Activated CD4-positive, alpha-beta T cell treated with anti-CD3 and anti-CD28 coated beads, Interleukin-2, Interleukin-6, amounts not matched to agents 100 ng/mL and 50 ng/mL, durations not matched to agents 16 hours and 8 hours (primary cell): ENCODE data around the gene SLC45A2.
"Not testable (repeated sequence)": the region's sequence is repeated elsewhere in the genome, so short reads cannot be mapped to it uniquely, and the experiment has no call there.

Source experiments
- DNase-seq: peaks from one replicate; pipeline ENCODE4 v3.0.0-alpha.2; 2020

SLC45A2 gene

GRCh38 chr5:33964132-33964700 lies 20.3 kb downstream of the SLC45A2 start:
- DNase-seq, result peak; percentile 3

GRCh38 chr5:33958176-33958575 lies 26.3 kb downstream of the SLC45A2 start:
- DNase-seq, result no peak

- no peak for DNase-seq
Observed at GRCh38 chr5:33957577-33958150, 26.8 kb downstream of the SLC45A2 start.

- DNase-seq, result not testable (repeated sequence)
Observed at GRCh38 chr5:33952175-33952574, 32.3 kb downstream of the SLC45A2 start.

GRCh38 chr5:33944543-33945132 lies 39.9 kb downstream of the SLC45A2 start:
- DNase-seq, result no peak

- no peak for DNase-seq
Observed at GRCh38 chr5:33941090-33941489, 43.4 kb downstream of the SLC45A2 start.

GRCh38 chr5:33939556-33940262 lies 44.8 kb downstream of the SLC45A2 start:
- DNase-seq, result no peak

GRCh38 chr5:33938881-33939280 lies 45.6 kb downstream of the SLC45A2 start:
- DNase-seq, result no peak

GRCh38 chr5:33938507-33938796 lies 46.0 kb downstream of the SLC45A2 start:
- no peak for DNase-seq

GRCh38 chr5:33937707-33938506 lies 46.6 kb downstream of the SLC45A2 start:
- no peak for DNase-seq

- no peak for DNase-seq
Observed at GRCh38 chr5:33937017-33937706, 47.3 kb downstream of the SLC45A2 start.

GRCh38 chr5:33936381-33937016 lies 48.0 kb downstream of the SLC45A2 start, which contains the start of gene RXFP3:
Gene RXFP3 (plus strand): TSS chr5:33936386. CDS start chr5:33936741, 355 bp downstream.
- no peak for DNase-seq

GRCh38 chr5:33936004-33936380 lies 48.5 kb downstream of the SLC45A2 start:
- peak; percentile 50 for DNase-seq

GRCh38 chr5:33934176-33934575 lies 50.3 kb downstream of the SLC45A2 start:
- no peak for DNase-seq

GRCh38 chr5:33933723-33934169 lies 50.7 kb downstream of the SLC45A2 start:
- no peak for DNase-seq

GRCh38 chr5:33931136-33931535 lies 53.4 kb downstream of the SLC45A2 start:
- DNase-seq, result no peak

GRCh38 chr5:33929925-33930690 lies 54.4 kb downstream of the SLC45A2 start:
- DNase-seq, result no peak

GRCh38 chr5:33928283-33928682 lies 56.2 kb downstream of the SLC45A2 start:
- no peak for DNase-seq

GRCh38 chr5:33927685-33928084 lies 56.8 kb downstream of the SLC45A2 start:
- no peak for DNase-seq

GRCh38 chr5:33925278-33925677 lies 59.2 kb downstream of the SLC45A2 start:
- no peak for DNase-seq

GRCh38 chr5:33921002-33921401 lies 63.5 kb downstream of the SLC45A2 start:
- DNase-seq, result no peak
